Measurements from ENCODE around the gene TNKS1BP1.

Gene TNKS1BP1

GRCh38 chr11:57251037-57251436 is 73.7 kb downstream of the TNKS1BP1 start:
- no peak for TF ChIP-seq Cebpa-rat (IDR thresholded peaks at IDR 0.05)
- Histone ChIP-seq H3K9ac (no peak overlapping the region), H3K4me2 (no peak overlapping the region), H3K27ac (no peak overlapping the region), H3K9me3 (no peaks in the 10 kb centered on the region), H4K20me1 (no peaks in the 10 kb centered on the region), H3K36me3 (no peaks in the 10 kb centered on the region), H3K4me1 (no peaks in the 10 kb centered on the region), H3K27me3 (no peaks in the 10 kb centered on the region), H3K4me3 (no peak overlapping the region)
